T-helper 1 cell treated with Interleukin-12 subunit alpha and Interleukin-12 subunit beta and Interleukin-4 antibody, amounts not matched to agents 30 ng/mL and 1 ng/mL, for 36 hours (primary cell): ENCODE results near the gene CAPZA1. TPM values are rescaled to one million over a fixed set of nuclear protein-coding genes. Genes with fewer than 3 reads are reported as not detected.

Source experiments
- intact Hi-C: fragments of 100-400 bp; cut with micrococcal nuclease; formaldehyde crosslinking; loops from one replicate; pipeline ENCODE4 v1.15.1; 2024
- total RNA-seq: library from RNA; stranded (reverse); gene quantifications from 2 replicates; pipeline ENCODE4 v1.2.3, GENCODE V29; 2022

CAPZA1 gene
- total RNA-seq, 1 donor from 2014 or later, result 249 TPM

- intact Hi-C loops, result no loop called here
Measured at GRCh38 chr1:112698366-112699310, 79.0 kb downstream of the CAPZA1 start.

DNA sequence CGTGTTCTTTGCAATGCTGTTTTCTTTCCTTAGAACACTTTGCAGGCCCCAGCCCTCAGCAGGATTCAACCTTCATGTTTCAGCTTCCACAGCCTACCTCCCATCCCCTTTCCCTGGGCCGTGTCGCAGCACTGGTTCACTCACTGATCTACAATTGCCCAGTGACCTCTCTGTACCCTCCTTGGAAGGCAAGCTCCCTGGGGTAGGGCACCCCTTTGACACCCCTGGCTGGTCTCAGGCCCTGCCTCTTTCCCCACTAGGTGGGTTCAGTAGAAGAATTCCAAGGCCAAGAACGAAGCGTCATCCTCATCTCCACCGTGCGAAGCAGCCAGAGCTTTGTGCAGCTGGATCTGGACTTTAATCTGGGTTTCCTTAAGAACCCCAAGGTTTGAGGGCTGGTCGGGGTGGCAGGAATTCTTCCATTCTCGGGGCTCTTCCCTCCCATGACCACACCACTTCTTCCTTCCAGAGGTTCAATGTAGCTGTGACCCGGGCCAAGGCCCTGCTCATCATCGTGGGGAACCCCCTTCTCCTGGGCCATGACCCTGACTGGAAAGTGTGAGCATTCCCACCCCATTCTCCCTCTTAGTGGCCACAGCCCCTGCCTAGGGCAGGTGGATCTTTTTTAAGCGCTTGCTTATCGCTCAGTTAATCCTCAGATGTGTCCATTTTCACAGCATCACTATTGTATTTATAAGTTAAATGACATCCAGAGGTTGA, 80.0 kb downstream of the CAPZA1 start:
- intact Hi-C loops, result loop anchor here (2.0 kb wide), 1 partner anchor 15 kb away; the partner anchor contains the start of gene PPM1J

DNA sequence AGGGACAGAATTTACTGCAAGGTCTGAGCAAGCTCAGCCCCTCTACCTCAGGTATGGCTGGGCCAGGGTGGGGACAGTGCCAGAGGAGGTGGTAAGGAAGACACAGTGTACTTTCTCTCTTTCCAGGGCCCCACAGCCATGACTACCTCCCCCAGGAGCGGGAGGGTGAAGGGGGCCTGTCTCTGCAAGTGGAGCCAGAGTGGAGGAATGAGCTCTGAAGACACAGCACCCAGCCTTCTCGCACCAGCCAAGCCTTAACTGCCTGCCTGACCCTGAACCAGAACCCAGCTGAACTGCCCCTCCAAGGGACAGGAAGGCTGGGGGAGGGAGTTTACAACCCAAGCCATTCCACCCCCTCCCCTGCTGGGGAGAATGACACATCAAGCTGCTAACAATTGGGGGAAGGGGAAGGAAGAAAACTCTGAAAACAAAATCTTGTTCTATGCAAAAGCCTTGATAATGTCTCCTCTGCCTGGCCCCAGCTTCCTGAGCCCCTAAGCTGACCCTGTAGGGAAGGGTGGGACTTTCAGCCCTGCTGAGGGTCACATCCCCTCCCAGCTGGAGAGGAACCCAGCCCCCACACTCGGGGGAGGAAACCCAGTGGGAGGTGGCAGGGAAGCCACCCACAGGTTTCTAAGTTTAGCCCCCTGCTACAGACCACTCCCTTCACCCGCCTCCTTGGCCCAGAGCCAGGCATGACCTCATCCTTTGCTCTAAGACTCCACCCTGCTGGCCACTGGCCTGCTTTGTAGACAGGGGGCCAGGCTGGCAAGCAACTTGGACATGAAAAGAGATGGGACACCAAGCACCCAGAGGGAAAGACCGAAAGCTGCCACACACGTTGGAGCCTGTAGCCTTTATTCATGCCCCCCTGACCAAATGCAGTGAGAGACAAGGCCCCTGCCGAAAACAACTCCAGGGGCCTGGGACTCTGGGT, 80.9 kb downstream of the CAPZA1 start:
- intact Hi-C loops, result loop anchor here (2.0 kb wide), 1 partner anchor 14 kb away; the partner anchor contains the start of gene PPM1J

DNA sequence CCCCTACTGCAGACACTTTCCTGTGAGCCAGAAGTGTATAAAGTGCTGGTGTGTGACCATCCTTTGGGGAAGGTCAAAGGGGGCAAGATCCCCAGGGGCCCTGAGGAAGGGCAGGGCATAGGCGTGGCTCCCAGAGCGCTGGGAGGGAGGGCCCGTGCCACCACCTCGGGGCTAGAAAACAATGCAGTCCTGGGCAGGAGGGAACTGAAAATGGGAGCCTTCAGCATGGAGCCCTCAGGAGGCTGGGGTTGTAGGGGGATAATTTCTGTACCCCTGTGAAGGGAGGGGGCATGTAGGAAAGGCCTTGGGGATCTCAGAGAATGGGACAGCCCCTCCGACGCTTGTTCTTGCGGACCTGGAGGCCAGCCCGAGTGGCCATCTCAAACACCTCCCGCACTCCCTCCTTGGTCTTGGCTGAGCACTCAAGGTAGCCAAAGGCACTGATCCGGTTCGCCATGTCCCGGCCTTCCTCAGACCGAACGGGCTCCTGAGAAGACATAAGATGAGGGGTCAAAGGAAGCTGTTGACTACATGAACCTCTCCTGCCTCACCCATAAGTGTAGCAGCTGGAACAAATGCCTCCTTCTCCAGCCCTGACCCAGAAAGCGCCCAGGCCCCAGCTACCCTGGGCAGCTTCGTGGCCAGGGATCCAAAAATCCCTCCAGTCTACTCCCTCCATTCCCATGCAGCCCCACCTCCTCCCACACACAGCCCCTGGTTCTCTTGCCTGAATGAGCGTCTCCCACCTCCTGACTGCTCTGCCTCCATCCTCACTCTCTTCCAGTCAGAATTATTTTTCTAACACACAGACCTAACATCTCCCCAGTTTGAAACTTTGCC, 81.8 kb downstream of the CAPZA1 start:
- intact Hi-C loops, result loop anchor here (2.0 kb wide), 1 partner anchor 13 kb away; the partner anchor contains the start of gene PPM1J

GRCh38 chr1:112702067-112702395, 82.4 kb downstream of the CAPZA1 start:
- intact Hi-C loops, result no loop called here

- intact Hi-C loops, result no loop called here
Measured at GRCh38 chr1:112702420-112703261, 83.0 kb downstream of the CAPZA1 start.

GRCh38 chr1:112703706-112704105, 84.1 kb downstream of the CAPZA1 start:
- intact Hi-C loops, result loop anchor here (1.0 kb wide), 1 partner anchor 196 kb away; no protein-coding TSS in a partner anchor

DNA sequence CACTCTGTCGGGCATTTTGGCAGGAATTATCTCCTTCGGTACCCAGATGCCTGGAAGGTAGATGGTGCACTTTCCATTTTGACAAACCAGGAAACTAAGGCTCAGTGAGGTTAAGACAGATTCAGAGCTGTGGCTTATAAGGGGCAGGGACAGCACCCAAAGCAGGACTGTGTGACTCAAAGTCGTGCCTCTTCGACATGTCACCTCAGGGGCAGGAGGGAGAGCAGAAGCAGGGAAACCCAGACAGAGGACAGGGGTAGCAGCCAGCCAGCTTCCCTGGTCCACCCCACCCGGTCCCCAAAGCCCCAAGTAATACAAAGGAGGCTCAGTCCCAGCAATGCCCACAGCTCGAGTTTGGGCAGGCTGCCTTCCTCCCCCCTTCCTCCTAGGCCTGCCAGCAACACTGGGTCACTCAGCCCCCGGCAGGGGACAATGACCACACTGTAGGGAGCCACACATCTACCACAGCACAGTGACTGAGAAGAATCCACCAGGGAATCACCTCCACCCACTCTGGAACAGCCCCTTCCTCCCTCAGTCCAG, 84.8 kb downstream of the CAPZA1 start:
- intact Hi-C loops, result loop anchor here (1.0 kb wide), 1 partner anchor 197 kb away; no protein-coding TSS in a partner anchor

DNA sequence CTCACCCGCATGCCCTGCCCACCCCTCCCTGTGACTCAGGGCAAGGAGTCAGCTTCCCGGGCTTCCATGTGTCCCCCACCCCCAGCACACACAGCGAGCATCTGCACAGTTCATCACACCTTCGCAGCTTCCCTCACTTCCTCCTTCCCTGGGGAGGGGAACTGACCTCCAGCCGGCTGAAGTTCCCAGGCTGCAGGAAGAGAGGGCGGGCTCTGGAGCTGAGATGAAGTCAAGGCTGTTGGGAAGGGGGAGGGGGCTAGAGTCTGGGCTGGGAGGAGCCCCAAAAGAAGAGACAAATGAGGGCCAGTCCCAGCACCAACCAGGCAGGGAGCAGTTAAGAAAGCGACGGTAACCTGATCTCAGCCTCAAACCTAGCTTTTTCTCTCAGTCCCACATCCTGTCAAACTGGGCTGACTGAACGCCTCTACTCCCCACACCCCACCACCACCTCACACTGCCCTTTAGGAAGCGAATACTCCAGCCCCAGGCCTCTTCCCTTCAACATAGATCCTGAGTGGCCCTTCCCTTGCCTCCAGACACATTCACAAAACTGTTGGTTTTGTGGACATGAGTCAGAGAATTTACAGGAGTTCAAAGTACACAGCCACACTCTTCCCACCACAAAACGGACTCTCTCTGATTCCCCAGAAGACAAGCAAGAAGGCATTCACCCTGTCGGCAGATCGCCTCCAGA, 85.4 kb downstream of the CAPZA1 start:
- intact Hi-C loops, result loop anchor here (1.0 kb wide), 3 partner anchors 31 to 198 kb away; partner anchors contain the start of genes CAPZA1, MOV10 and ST7L

- intact Hi-C loops, result loop anchor here (1.0 kb wide), 3 partner anchors 9 to 316 kb away; partner anchors contain the start of gene PPM1J
Measured at GRCh38 chr1:112706505-112707220, 87.0 kb downstream of the CAPZA1 start, which contains the start of gene RHOC. Gene RHOC, minus strand, starts transcription at chr1:112707127. Its CDS starts 3,328 bp downstream, at chr1:112703799.

DNA sequence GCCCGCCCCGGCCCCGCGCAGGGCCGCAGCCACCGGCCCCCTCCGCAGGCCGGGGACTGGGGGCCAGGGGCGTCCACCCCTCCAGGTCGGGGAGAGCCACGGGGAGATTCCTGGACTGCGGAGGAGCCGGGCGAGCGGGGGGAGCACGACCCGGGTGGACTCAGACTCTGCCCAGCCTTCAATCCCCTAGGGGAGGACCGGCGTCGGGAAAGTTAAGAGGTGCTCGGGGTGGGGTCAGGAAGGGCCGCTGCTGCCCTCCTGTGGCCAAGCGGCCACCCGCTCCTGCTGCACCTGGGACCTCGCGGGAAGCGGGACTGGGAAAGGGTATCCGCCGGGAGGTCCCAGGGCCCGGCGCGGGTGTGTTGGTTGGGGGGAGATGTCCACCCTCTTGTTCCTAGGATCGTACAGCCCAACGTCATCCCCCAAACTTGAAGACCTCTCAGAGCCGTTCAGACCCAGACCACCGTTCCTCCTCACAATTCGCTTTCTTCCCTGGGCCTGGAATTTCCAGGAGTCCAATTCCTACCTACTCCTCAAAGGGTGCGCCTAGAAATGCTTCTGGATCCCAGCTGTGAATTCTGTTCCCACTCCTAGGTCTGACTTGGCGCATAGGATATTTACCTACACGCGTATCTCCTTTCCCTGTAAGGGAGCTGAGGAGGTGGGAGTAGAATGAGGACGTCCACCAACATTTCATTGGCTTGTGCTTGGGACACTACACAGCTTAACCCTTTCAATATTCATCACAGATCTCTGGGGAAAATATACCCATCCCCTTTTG, 87.8 kb downstream of the CAPZA1 start:
- intact Hi-C loops, result loop anchor here (1.0 kb wide), 3 partner anchors 8 to 317 kb away; partner anchors contain the start of gene PPM1J

DNA sequence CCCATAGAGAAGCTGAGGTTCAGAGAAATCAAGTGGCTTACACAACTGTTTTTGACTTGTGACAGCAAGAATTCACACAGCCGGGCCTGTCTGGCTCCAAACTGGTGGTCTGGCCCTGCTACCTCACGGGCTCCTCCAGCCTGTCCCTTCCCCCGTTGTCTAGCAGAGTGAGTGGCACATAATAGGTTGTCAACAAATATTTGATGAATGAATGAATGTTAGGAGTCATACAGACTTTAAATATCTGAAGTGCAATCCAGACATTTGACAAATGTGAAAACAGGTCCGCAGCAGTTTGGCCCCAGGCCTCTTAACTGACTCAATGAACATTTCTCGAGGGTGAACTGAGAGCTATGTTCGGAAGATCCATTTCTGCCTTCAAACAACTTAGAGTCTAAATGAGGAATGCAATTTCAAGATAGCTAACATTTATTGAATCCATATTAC, 88.4 kb downstream of the CAPZA1 start:
- intact Hi-C loops, result no loop called here

- intact Hi-C loops, result no loop called here
Measured at GRCh38 chr1:112708489-112708888, 88.9 kb downstream of the CAPZA1 start.

DNA sequence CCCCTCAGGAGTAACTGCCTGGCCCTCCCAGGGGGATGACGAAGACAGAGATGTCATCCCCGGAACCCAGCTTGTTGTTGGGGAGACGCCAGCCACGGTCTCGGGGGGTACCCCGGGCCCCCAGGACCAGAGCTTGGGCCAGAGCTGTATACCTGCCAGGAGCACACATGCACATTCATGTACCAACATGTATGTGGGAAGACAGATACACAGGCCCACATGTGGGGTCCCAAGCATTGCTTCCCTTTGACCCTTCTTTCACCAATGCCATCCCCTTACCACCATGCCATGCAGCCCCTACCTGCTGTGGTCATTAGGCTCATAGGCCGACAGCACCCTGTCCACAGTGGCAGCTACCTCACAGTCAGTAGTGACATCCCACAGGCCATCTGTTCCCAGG, 90.5 kb downstream of the CAPZA1 start:
- intact Hi-C loops, result loop anchor here (10.0 kb wide), 1 partner anchor 335 kb away; no protein-coding TSS in a partner anchor

GRCh38 chr1:112710586-112710985, 91.0 kb downstream of the CAPZA1 start:
- intact Hi-C loops, result loop anchor here (10.0 kb wide), 1 partner anchor 334 kb away; no protein-coding TSS in a partner anchor

DNA sequence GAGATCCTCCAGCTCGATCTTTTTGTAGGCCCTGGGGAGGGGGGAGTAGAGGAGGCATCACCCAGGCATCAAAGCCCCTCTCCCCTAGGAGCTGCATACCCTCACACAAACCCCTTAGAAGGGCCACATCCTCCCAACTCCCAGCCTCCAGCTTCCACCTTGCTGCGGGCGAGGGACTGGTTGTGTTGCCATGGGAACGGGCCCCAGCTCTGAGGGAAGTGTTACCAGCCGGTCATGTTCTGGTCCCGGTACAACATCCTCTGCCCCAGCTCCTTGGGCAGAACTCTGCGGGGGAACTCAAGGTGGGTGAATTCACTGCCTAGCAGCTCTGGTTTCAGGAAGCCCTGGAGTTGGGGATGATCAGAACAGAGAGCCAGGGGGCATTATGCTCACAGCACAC, 91.4 kb downstream of the CAPZA1 start:
- intact Hi-C loops, result loop anchor here (10.0 kb wide), 1 partner anchor 334 kb away; no protein-coding TSS in a partner anchor
